ENCODE data around the gene SRRM3.
"Not testable (repeated sequence)": the region's sequence is repeated elsewhere in the genome, so short reads cannot be mapped to it uniquely, and the experiment has no call there.

The SRRM3 gene, protein sequence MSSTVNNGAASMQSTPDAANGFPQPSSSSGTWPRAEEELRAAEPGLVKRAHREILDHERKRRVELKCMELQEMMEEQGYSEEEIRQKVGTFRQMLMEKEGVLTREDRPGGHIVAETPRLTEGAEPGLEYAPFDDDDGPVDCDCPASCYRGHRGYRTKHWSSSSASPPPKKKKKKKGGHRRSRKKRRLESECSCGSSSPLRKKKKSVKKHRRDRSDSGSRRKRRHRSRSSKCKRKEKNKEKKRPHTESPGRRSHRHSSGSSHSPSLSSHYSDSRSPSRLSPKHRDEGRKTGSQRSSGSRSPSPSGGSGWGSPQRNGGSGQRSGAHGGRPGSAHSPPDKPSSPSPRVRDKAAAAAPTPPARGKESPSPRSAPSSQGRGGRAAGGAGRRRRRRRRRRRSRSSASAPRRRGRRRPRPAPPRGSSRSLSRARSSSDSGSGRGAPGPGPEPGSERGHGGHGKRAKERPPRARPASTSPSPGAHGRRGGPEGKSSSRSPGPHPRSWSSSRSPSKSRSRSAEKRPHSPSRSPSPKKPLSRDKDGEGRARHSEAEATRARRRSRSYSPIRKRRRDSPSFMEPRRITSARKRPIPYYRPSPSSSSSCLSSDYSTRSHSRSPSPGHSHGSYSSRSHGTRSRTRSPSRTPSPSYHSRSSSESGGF

DNA sequence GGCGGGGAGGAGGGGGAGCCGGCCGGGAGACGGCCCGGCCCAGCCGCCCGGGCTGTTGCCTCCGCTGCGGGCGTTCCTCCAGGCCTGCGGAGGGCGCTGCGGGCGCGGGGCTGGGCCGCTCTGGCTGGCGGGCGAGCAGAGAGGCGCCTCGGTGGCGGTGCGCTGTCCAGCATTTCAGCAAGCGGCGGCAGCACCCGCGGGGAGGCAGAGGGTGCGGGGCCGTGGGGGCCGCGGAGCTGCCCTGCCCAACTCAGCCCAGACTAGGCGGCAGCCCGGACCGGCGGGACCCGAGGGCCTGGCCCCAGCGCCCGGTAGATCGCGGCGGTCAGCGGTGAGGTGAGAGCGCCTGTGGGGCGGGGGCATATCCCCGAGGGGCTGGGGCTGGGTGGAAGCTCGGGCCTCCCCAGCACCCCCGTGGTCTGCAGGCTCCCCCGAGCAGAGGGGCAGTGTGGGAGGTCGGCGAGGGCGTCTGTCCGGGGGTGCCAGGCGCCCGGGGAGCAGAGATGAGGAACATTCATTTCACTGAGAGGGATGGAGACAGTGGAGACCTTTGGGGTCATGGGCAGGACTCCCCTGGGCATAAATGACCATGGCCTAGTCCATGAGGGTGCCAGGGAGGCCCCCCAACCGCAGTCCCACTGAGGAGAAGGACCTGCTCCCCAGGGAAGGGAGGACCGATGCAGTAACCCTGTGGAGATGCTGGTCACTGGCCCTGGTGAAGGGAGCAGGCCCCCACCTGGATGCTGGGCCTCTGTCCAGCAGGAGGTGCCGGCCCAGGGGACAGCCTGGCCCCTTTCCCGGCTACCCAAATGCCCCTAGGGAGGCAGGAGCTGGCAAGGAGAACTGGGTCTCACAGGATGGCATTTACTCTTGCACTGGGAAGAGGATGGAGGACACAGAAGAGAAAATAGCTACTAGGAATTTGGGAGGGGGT lies at the start of gene SRRM3:
Gene SRRM3 (plus strand): TSS at position 165 of the 934 bp plus-strand sequence. CDS start 33,171 bp downstream, outside the sequence.
- in situ Hi-C loops (cut with MboI; ENCODE audit: low sequenced_read_pairs) = no loop called here

DNA sequence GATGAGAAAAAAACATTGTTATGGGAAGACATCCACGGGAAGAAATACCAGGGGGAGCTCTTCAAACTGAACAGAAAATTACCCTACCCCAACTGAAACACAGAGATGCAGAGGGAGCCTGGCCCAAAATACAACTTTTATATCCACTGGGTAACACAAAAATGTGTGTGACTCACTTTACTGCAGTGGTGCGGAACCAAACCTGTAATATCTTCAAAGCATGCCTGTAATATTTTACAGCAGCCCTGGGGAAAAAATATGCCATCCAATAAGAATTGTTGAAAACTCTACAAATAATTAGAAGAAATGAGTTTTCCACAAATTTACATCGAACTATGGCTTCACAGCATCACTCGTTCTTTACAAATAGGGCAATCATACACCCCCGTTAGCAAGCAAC lies 49.8 kb upstream of the SRRM3 start:
- in situ Hi-C loops (cut with MboI; ENCODE audit: low sequenced_read_pairs) = no loop called here

DNA sequence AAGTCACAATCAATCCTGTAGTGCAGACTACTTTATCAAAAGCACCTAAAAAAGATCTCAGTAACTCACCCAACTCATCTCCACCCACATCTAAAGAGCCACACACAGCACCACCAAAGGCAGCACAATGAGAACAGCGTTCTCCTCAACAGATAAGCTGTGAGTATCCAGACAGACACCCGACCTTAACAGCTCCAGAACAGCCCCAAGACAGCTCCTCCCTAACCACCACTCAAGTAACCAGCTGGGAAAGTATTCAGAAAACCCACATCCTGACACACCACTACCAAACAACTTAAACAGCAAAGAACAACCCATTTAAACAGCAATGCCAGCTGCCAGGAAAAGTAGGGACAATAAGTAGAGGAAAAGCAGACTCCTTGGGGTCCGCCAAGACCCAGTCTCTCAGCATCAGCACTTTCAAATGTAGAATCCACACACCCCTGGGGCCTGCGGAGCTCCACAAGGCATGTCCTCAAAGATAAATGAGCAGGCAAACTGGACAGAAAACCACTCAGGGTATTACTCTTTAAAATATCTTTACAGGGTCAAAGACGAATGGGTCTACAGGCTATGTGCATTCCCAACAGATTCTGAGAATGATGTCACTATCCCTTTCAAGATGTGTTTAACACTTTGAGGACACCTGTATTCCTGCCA lies 48.0 kb upstream of the SRRM3 start:
- in situ Hi-C loops (cut with MboI; ENCODE audit: low sequenced_read_pairs) = not testable (repeated sequence)

DNA sequence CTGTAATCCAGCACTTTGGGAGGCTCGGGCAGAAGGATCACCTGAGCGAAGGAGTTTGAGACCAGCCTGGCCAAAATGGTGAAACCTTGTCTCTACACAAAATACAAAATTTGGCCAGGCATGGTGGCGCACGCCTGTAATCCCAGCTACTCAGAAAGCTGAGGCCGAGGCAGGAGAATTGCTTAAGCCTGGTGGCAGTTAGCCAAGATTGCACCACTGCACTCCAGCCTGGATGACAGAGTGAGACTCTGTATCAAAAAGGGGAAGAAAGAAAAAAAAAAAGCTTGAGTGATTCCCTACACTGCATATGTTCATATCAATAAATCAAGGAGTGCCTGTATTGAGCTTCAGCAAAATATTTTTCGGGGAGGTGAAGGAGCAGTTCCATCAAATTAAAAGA lies 45.8 kb upstream of the SRRM3 start:
- in situ Hi-C loops (cut with MboI; ENCODE audit: low sequenced_read_pairs) = no loop called here

DNA sequence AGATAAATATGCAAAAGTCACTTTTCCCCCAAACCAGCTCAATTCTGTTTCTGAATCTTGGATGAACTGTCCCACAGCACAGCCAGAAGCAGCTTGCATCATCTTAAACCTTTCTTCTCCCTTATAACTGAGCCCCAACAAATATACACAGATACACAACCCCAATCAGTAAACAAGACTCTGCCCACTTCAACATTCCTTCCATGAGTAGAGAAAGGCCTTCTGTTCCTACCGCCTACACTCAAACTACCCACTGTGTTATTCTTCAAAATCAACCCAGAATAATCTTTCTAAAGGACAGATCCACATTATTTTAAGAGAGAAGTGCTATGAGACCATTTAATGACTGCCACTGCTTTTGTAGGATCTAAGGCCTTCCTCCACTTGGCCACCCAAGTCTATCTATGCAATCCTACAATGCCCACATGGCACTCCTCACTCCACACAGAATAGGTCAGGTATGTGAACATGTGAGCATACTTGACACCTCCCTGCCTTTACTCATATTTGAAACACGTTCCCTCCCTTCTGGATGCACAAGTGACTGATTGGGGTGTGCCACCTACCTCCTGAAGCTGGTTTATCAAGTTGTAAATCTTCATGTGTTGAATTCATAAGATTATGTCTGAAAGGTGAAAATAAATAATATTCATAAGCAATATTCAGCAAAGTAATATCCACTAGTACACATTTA lies 44.6 kb upstream of the SRRM3 start:
- in situ Hi-C loops (cut with MboI; ENCODE audit: low sequenced_read_pairs) = not testable (repeated sequence)

DNA sequence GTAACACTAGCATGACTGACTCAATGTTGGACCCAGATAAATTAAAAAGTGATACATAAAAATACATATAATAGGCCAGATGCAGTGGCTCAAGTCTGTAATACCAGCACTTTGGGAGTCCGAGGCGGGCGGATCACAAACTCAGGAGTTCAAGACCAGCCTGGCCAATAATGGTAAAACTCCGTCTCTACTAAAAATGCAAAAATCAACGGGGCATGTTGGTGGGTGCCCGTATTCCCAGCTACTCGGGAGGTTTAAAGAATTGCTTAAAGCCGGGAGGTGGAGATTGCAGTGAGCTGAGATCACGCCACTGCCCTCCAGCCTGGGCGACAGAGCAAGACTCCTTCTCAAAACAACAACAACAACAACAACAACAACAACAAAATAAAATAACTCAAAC lies 43.3 kb upstream of the SRRM3 start:
- in situ Hi-C loops (cut with MboI; ENCODE audit: low sequenced_read_pairs) = not testable (repeated sequence)

DNA sequence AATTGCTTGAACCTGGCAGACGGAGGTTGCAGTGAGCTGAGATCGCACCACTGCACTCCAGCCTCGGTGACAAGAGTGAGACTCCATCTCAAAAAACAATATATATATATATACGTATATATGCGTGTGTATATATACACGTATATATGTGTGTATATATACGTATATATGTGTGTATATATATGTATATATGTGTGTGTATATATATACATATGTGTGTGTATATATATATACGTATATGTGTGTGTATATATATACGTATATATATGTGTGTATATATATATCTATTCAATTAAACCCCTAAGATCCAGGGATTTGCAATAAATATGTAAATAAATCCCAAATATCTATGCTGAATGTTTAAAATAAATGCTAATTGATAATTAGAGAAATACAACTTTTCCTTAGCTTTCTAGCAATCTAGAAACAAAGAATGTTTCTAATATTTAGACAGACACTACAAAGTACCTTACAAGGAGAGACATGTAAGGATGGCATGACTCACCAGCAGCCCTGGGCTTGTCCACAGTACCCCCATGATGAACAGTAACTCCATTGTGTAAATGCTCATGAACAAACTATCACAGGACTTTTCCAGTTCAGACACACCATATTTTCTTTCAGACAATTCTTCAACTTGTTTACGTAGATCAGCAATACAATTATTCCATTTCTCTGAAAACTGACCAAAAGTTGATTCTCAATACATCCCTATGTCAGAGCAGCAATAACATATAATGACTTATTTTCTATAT lies 39.1 kb upstream of the SRRM3 start:
- in situ Hi-C loops (cut with MboI; ENCODE audit: low sequenced_read_pairs) = not testable (repeated sequence)

DNA sequence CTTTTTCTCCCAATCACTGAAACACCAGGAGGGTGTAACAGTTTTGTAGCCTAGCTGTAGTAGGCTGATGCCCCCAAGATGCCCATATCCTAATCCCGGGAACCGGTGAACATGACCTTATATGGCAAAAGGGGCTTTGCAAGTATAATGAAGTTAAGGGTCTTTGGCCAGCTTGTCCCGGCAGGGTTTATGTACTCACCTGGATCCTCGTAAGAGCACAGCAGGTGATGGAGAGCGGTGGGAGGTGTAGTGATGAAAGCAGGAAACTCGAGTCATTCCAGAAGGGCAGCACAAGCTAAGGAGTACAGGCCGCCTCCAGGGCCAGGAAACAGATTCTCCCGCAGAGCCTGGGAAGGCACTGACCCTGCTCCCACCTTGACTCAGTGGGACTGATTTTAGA lies 37.9 kb upstream of the SRRM3 start:
- in situ Hi-C loops (cut with MboI; ENCODE audit: low sequenced_read_pairs) = not testable (repeated sequence)

DNA sequence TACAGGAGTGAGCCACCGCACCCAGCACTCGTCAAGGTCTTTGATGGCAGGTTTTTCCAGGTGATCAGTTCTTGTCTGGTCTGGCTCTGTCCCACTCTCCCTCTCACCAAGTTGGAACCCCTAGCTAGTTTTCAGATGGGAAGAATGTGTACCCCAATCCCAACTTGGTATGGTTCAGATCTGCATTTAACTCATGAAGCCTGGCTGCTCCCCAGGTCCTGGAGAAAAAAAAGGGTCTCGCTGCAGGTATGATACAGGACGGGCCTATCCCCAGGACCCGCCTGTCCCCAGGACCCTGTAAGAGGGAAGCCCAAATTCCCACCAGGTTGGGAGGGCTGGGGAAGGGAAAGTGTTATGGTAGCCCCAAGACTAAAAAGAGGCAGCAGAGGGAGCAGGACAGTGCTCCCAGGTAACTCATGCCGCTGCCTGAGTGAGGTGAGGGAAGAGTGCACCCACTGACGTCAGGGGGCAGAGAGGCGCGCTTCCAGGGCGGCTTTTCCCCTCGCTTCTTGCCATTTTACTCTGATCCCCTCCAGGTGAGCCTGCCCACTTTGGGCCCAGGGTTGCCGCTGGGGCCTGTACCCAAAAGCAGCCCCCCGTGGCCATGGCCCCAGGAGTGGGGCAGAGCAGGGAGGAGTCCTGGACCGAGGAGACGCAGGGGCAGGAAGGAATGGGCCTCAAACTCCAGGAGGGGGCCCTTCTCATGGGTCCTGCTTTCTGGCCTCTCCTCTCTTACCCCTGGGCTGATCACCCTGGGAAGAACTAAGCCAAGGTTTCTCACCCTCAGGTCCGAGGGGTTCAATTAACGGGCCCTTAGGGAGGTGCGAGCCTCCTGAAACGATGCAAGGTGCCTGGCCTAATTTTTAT lies 36.4 kb upstream of the SRRM3 start:
- in situ Hi-C loops (cut with MboI; ENCODE audit: low sequenced_read_pairs) = no loop called here

DNA sequence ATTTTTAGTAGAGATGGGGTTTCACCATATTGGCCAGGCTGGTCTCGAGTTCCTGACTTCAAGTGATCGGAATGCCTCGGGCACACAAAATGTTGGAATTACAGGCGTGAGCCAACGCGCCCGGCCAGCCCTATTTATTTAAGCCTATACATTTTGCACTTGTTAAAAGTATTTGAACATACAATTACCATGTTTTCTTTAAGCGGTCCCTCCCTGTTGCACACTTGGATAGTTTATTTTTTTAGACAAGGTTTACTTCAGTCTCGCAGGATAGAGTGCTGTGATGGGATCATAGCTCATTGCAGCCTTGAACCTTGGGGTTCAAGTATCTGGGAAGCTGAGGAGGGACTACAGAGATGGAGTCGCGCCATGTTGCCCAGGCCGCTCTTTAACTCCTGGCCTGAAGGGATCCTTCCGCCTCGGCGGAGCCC lies 35.7 kb upstream of the SRRM3 start:
- in situ Hi-C loops (cut with MboI; ENCODE audit: low sequenced_read_pairs) = no loop called here

DNA sequence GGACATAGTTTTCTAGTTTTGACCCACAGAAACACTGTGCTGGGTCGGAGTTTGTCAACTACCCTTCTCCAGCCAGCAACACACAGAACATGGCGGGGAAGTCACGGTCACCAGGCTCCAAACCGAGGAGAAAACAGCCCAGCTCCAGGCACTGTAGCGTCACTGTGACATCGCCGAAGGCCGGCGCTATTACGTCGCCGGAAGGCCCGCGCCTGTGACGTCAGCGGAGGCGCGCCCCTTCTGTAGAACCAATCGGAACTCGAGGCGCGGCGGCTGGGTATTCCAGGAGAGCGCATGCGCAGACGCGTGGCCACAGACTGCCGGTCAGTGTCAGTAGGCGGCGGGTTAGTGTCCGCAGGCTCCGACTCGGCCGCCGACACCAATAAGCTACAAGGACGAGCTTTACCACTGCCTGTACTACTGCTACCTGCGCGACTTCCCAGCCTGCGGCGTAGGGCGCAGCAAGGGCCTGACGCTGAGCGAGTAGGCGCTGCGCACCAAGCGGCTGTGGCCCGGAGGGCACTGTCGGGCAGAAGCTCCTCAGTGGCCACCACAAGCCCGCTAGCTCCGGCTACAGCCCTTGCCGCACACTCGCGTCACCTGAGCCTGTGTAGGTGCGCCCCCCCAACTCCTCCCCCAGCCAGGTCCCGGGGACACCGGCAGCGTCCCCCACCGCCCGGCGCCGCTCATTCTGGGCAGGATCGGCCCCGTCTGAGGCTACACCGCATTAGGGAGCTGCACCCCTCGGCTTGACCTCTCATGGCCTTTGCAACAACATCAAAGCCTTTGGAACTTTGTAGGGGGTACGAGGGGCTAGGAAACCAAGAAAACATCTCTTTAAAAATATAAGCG lies 35.1 kb upstream of the SRRM3 start:
- in situ Hi-C loops (cut with MboI; ENCODE audit: low sequenced_read_pairs) = no loop called here

DNA sequence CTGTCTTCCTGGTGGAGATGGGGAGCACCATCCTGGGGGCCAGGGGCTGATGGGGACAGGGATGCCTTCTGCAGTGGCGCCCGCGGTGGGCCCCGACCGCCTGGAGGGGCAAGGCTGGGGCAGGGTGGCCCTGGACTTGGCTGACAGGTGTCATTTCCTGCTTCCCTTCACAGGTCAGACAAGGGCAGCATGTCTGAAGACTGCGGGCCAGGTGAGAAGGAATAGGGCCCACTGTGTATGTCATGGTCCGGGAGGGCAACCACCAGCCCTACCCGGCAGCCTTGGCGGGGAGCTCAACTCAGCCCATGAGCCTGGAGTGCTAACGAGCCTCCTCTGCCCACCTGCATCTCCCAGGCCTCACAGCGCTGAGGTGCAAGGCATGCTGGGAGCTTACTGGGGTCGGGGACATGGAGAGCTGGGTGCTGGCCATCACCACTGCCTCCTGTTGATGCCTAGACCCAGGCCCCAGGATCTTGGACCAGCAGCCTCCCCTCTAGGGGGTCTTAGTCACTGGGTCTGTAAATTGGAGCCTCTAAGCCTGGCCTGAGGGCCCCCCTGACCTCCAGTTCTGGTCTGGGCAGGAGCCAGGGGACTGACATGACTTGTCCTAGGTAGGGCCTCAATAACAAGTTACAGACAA lies 28.0 kb upstream of the SRRM3 start:
- in situ Hi-C loops (cut with MboI; ENCODE audit: low sequenced_read_pairs) = no loop called here

DNA sequence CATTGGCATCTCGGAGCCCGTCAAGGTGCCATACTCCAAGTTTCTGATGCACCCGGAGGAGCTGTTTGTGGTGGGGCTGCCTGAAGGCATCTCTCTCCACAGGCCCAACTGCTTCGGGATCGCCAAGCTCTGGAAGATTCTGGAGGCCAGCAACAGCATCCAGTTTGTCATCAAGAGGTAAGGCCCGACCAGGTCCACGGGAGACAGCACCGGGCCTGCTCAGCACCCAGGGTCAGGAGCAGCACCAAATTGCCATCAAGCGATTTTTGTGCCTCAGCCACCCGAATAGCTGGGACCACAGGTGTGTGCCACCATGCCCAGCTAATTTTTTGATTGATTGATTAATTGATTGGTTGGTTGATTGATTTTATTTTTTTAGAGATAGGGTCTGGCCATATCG lies 24.7 kb upstream of the SRRM3 start:
- in situ Hi-C loops (cut with MboI; ENCODE audit: low sequenced_read_pairs) = not testable (repeated sequence)

DNA sequence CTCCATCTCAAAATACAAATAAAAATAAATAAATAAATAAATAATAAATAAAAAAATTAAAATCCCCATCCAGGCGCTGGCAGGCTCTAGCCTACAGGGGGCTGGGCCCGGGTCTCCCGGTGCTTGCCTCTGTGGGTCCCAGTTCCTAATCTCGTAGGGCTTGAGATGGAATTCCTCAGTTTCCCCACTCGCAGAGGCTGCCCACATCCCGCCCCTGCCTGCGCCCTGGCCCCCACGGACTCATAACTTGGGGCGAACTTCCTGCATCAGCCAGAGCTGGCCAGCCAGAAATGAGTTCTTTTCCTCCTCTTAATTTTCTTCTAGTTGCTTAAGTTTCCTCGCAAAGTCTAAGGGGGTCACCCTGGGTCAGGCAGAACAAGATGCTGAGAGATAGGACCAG lies 22.0 kb upstream of the SRRM3 start:
- in situ Hi-C loops (cut with MboI; ENCODE audit: low sequenced_read_pairs) = no loop called here

DNA sequence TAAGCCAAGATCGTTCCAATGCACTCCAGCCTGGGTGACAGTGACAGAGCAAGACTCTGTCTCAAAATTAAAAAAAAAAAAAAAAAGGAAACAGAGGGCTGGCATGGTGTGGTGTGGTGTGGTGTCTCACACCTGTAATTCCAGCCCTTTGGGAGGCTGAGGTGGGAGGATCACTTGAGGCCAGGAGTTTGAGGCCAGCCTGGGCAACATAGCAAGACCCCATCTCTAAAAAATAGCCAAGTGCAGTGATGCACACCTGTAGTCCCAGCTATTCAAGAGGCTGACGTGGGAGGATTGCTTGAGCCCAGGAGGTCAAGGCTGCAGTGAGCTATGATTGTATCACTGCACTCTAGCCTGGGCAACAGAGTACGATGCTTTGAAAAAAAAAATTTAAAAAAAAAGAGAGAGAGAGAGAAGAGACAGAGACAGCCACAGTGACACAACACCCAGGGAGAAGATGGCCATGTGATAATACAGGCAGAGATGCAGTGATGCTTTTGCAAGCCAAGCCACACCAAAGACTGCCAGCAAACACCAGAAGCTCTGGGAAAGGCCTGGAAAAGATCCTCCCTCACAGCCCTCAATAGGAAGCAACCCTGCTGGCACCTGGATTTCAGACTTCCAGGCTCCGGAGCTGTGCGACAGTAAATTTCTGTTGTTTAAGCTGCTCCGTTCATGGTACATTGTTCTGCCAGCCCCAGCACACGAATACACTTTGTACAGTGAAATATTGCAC lies 19.3 kb upstream of the SRRM3 start:
- in situ Hi-C loops (cut with MboI; ENCODE audit: low sequenced_read_pairs) = no loop called here

DNA sequence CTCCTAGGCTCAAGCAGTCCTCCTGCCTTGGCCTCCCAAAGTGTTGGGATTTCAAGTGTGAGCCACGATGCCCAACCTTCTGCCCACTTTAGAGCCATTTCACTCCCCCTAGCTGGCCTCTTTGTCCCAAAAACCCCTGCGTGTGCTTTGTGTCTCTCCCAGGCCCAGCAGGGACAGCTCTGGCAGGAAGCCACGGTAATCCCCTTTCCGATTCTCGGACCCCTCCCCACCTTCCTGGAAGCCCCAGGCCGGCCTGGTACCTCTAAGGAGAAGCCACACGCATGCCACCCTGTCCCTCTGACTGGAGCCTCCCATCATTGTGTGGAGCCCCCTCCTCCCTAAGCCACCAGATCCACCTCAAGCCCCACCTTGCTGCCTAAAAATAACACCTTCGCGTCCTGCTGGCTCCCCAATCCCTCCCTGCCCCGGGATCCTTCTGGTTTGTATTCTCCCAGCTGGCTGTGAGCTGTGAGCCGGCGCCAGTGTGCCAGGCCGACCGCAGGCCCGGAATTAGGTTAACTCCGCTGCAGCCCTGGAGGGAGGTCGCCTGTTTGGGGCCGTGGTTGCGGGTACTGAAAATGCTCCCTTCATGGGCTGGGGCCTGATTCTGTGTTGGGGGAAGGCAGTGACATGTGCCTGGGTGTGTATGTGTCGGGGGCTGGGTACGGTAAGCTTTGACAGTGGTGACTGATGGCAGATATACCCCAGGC lies 16.4 kb upstream of the SRRM3 start:
- in situ Hi-C loops (cut with MboI; ENCODE audit: low sequenced_read_pairs) = no loop called here

All from HL-60/S4 treated with retinoic acid at 250 ng/mL for 4 days and 3 days (cell line).